Activated CD4-positive, alpha-beta T cell treated with anti-CD3 and anti-CD28 coated beads for 36 hours (primary cell): ENCODE data around the gene JAKMIP1. TPM values are rescaled to one million over a fixed set of nuclear protein-coding genes. Genes with fewer than 3 reads are reported as not detected.
A peak's percentile ranks its signal among the peaks of the same experiment; 100 is the strongest.
"Not testable (repeated sequence)": the region's sequence is repeated elsewhere in the genome, so short reads cannot be mapped to it uniquely, and the experiment has no call there.

Experiments
- ATAC-seq: fragments of 200-7000 bp; cut with Tn5 transposase; one replicate; pipeline ENCODE4 v1.10.0; 2021; ENCODE audit warnings: mild to moderate bottlenecking, moderate library complexity
- CTCF ChIA-PET: fragments of 350-600 bp; sonication (Branson Sonifier 250); formaldehyde crosslinking; loops from one replicate; lab custom pipeline; 2021; ENCODE audit warnings: antibody characterized with exemption; lab: Charles Lee
- POLR2A ChIA-PET: fragments of 350-600 bp; sonication (Branson Sonifier 250); formaldehyde crosslinking; loops from one replicate; lab custom pipeline; 2021; ENCODE audit warnings: antibody characterized with exemption, inconsistent platforms; lab: Charles Lee
- DNase-seq: peaks from one replicate; pipeline ENCODE4 v3.0.0-alpha.2; 2020
- H3K27ac Mint-ChIP-seq: one replicate; pipeline ENCODE4 v1.8.0; 2021; ENCODE audit warnings: mixed read lengths
- H3K27me3 Mint-ChIP-seq: one replicate; pipeline ENCODE4 v1.8.0; 2021; ENCODE audit warnings: mixed read lengths
- H3K36me3 Mint-ChIP-seq: one replicate; pipeline ENCODE4 v1.8.0; 2021; ENCODE audit warnings: low read depth, mixed read lengths
- H3K4me1 Mint-ChIP-seq: one replicate; pipeline ENCODE4 v1.8.0; 2021; ENCODE audit warnings: mixed read lengths
- H3K4me3 Mint-ChIP-seq: one replicate; pipeline ENCODE4 v1.8.0; 2021; ENCODE audit warnings: mild to moderate bottlenecking, moderate library complexity, mixed read lengths
- H3K9me3 Mint-ChIP-seq: one replicate; pipeline ENCODE4 v1.8.0; 2021; ENCODE audit warnings: low read depth, mixed read lengths
- intact Hi-C, 2 experiments: fragments of 100-400 bp; cut with DNase I in 1 of 2; cut with micrococcal nuclease in 1 of 2; formaldehyde crosslinking; loops; one replicate each; pipeline versions ENCODE4 v1.14.2 to v1.15.1; 2022 to 2024; cut with DNase I, micrococcal nuclease
- total RNA-seq, 2 experiments: library from RNA; stranded (reverse); gene quantifications; one replicate each; pipeline ENCODE4 v1.2.3, GENCODE V29; 2021

JAKMIP1 gene
- total RNA-seq, 2 experiments from 2014 or later, result 3.1 to 3.9 TPM

- Mint-ChIP-seq H3K4me1 (no peaks in the 10 kb centered on the region), H3K27me3 (peaks cover 26% of the 10 kb centered on the region), H3K9me3 (no peaks in the 10 kb centered on the region), H3K27ac (no peak overlapping the region), H3K36me3 (no peaks in the 10 kb centered on the region), H3K4me3 (no peak overlapping the region)
- CTCF ChIA-PET, result interaction anchor here (1.2 kb wide), 1 partner anchor 12 kb away, joined by 5 read pairs; no protein-coding TSS in a partner anchor
- no peak for DNase-seq
- POLR2A ChIA-PET, result no interaction called here
- ATAC-seq, result no peak
- intact Hi-C loops, result no loop called here
These were observed 189.6 kb downstream of the JAKMIP1 start for GRCh38 chr4:6010789-6011188.

GRCh38 chr4:6009452-6009851, 190.9 kb downstream of the JAKMIP1 start:
- peaks cover 26% of the 10 kb centered on the region for H3K27me3 Mint-ChIP-seq
- no peaks in the 10 kb centered on the region for H3K4me1 Mint-ChIP-seq
- DNase-seq, result no peak

GRCh38 chr4:6008766-6009385, 191.5 kb downstream of the JAKMIP1 start:
- Mint-ChIP-seq H3K9me3 (no peaks in the 10 kb centered on the region), H3K4me1 (no peaks in the 10 kb centered on the region), H3K4me3 (no peak overlapping the region), H3K36me3 (no peaks in the 10 kb centered on the region), H3K27me3 (peaks cover 26% of the 10 kb centered on the region), H3K27ac (no peak overlapping the region)
- ChIA-PET POLR2A (no interaction called here), CTCF (no interaction called here)
- DNase-seq (no peak), ATAC-seq (no peak)
- intact Hi-C loops, result no loop called here

More at GRCh38 chr4:6009452-6009851, 190.9 kb downstream of the JAKMIP1 start:
- ATAC-seq, result no peak
- POLR2A ChIA-PET, result no interaction called here
- Mint-ChIP-seq H3K36me3 (no peaks in the 10 kb centered on the region), H3K4me3 (no peak overlapping the region), H3K9me3 (no peaks in the 10 kb centered on the region), H3K27ac (no peak overlapping the region)
- CTCF ChIA-PET, result no interaction called here
- intact Hi-C loops, result no loop called here

GRCh38 chr4:6008092-6008551, 192.2 kb downstream of the JAKMIP1 start:
- peaks cover 26% of the 10 kb centered on the region for H3K27me3 Mint-ChIP-seq
- ChIA-PET POLR2A (no interaction called here), CTCF (no interaction called here)
- no peaks in the 10 kb centered on the region for H3K9me3 Mint-ChIP-seq
- no peak overlapping the region for H3K4me3 Mint-ChIP-seq
- DNase-seq, result peak; percentile 16
- H3K36me3 Mint-ChIP-seq, result no peaks in the 10 kb centered on the region
- intact Hi-C loops, result no loop called here
- no peaks in the 10 kb centered on the region for H3K4me1 Mint-ChIP-seq
- ATAC-seq, result no peak
- no peak overlapping the region for H3K27ac Mint-ChIP-seq

GRCh38 chr4:6005175-6005574, 195.2 kb downstream of the JAKMIP1 start:
- H3K9me3 Mint-ChIP-seq, result no peaks in the 10 kb centered on the region
- no peaks in the 10 kb centered on the region for H3K36me3 Mint-ChIP-seq
- peaks cover 18% of the 10 kb centered on the region for H3K27me3 Mint-ChIP-seq
- no peak overlapping the region for H3K4me3 Mint-ChIP-seq
- H3K4me1 Mint-ChIP-seq, result no peaks in the 10 kb centered on the region
- DNase-seq (no peak), ATAC-seq (no peak)
- H3K27ac Mint-ChIP-seq, result no peak overlapping the region
- ChIA-PET POLR2A (no interaction called here), CTCF (no interaction called here)
- intact Hi-C loops, result no loop called here

GRCh38 chr4:6003485-6003884, 196.9 kb downstream of the JAKMIP1 start:
- CTCF ChIA-PET, H3K4me3 Mint-ChIP-seq, H3K4me1 Mint-ChIP-seq, H3K9me3 Mint-ChIP-seq, intact Hi-C loops, POLR2A ChIA-PET, ATAC-seq, H3K27ac Mint-ChIP-seq, H3K36me3 Mint-ChIP-seq, DNase-seq: not testable (repeated sequence)
- H3K27me3 Mint-ChIP-seq, result peaks cover 13% of the 10 kb centered on the region

GRCh38 chr4:6002926-6003325, 197.4 kb downstream of the JAKMIP1 start:
- ChIA-PET CTCF (no interaction called here), POLR2A (no interaction called here)
- DNase-seq (no peak), ATAC-seq (no peak)
- Mint-ChIP-seq H3K9me3 (no peaks in the 10 kb centered on the region), H3K4me3 (no peak overlapping the region), H3K36me3 (no peaks in the 10 kb centered on the region), H3K4me1 (no peaks in the 10 kb centered on the region), H3K27ac (no peak overlapping the region), H3K27me3 (peaks cover 13% of the 10 kb centered on the region)
- intact Hi-C loops, result no loop called here

- H3K9me3 Mint-ChIP-seq, result no peaks in the 10 kb centered on the region
- intact Hi-C loops, result no loop called here
- no peak overlapping the region for H3K27ac Mint-ChIP-seq
- POLR2A ChIA-PET, result no interaction called here
- H3K36me3 Mint-ChIP-seq, result no peaks in the 10 kb centered on the region
- no peak for DNase-seq
- no peaks in the 10 kb centered on the region for H3K4me1 Mint-ChIP-seq
- H3K4me3 Mint-ChIP-seq, result no peak overlapping the region
- H3K27me3 Mint-ChIP-seq, result peaks cover 11% of the 10 kb centered on the region
- CTCF ChIA-PET, result interaction anchor here (0.6 kb wide), 1 partner anchor 51 kb away, joined by 4 read pairs; no protein-coding TSS in a partner anchor
- no peak for ATAC-seq
These were observed 197.9 kb downstream of the JAKMIP1 start for GRCh38 chr4:6002492-6002833.

GRCh38 chr4:6001680-6002491, 198.5 kb downstream of the JAKMIP1 start:
- ATAC-seq (no peak), DNase-seq (no peak)
- Mint-ChIP-seq H3K4me3 (no peak overlapping the region), H3K9me3 (no peaks in the 10 kb centered on the region), H3K27me3 (peaks cover 10% of the 10 kb centered on the region), H3K27ac (no peak overlapping the region), H3K36me3 (no peaks in the 10 kb centered on the region), H3K4me1 (no peaks in the 10 kb centered on the region)
- intact Hi-C loops, result no loop called here
- POLR2A ChIA-PET, result no interaction called here
- CTCF ChIA-PET, result interaction anchor here (0.6 kb wide), 1 partner anchor 50 kb away, joined by 4 read pairs; no protein-coding TSS in a partner anchor

GRCh38 chr4:5999830-6000365, 200.5 kb downstream of the JAKMIP1 start:
- H3K4me3 Mint-ChIP-seq, result no peak overlapping the region
- ChIA-PET CTCF (interaction anchor here (0.6 to 2.3 kb wide), 4 partner anchors 12 to 1058 kb away, joined by 3 to 8 read pairs (median 4); no protein-coding TSS in a partner anchor), POLR2A (no interaction called here)
- H3K27ac Mint-ChIP-seq, result no peak overlapping the region
- ATAC-seq (no peak), DNase-seq (no peak)
- H3K4me1 Mint-ChIP-seq, result peaks cover 2% of the 10 kb centered on the region
- no peaks in the 10 kb centered on the region for H3K9me3 Mint-ChIP-seq
- intact Hi-C loops, result loop anchor here (2.0 to 10.0 kb wide), 4 partner anchors 87 to 327 kb away; no protein-coding TSS in a partner anchor
- no peaks in the 10 kb centered on the region for H3K36me3 Mint-ChIP-seq
- peaks cover 13% of the 10 kb centered on the region for H3K27me3 Mint-ChIP-seq

GRCh38 chr4:5999356-5999755, 201.0 kb downstream of the JAKMIP1 start:
- intact Hi-C loops, result loop anchor here (2.0 to 10.0 kb wide), 4 partner anchors 88 to 327 kb away; no protein-coding TSS in a partner anchor
- H3K36me3 Mint-ChIP-seq, result no peaks in the 10 kb centered on the region
- ATAC-seq (no peak), DNase-seq (no peak)
- H3K4me3 Mint-ChIP-seq, result no peak overlapping the region
- H3K27ac Mint-ChIP-seq, result no peak overlapping the region
- no peaks in the 10 kb centered on the region for H3K9me3 Mint-ChIP-seq
- CTCF ChIA-PET, result interaction anchor here (0.7 to 2.3 kb wide), 3 partner anchors 26 to 340 kb away, joined by 3 to 8 read pairs (median 3); no protein-coding TSS in a partner anchor
- H3K4me1 Mint-ChIP-seq, result peaks cover 2% of the 10 kb centered on the region
- POLR2A ChIA-PET, result no interaction called here
- H3K27me3 Mint-ChIP-seq, result peaks cover 13% of the 10 kb centered on the region
